Measurements from ENCODE around the gene HOXC12.

The HOXC12 gene

GRCh38 chr12:53954694-53955035, at the start of gene HOXC12:
HOXC12 (plus strand) TSS chr12:53954903; CDS start chr12:53954930, 27 bp downstream.
- DNase-seq, result no peak

GRCh38 chr12:53907103-53907502, 47.6 kb upstream of the HOXC12 start:
- no peak for DNase-seq

GRCh38 chr12:53916788-53917655, 37.7 kb upstream of the HOXC12 start:
- DNase-seq, result no peak

GRCh38 chr12:53924521-53925405, 29.9 kb upstream of the HOXC12 start:
- no peak for DNase-seq

- DNase-seq, result no peak
Measured at GRCh38 chr12:53927220-53928029, 27.3 kb upstream of the HOXC12 start.

GRCh38 chr12:53928054-53928835, 26.5 kb upstream of the HOXC12 start:
- DNase-seq, result no peak

- DNase-seq, result no peak
Measured at GRCh38 chr12:53929527-53929926, 25.2 kb upstream of the HOXC12 start.

GRCh38 chr12:53930591-53931255, 24.0 kb upstream of the HOXC12 start:
- DNase-seq, result no peak

GRCh38 chr12:53931844-53932581, 22.7 kb upstream of the HOXC12 start:
- DNase-seq, result no peak

GRCh38 chr12:53932915-53933314, 21.8 kb upstream of the HOXC12 start:
- DNase-seq, result no peak

GRCh38 chr12:53935383-53936341, 19.0 kb upstream of the HOXC12 start:
- DNase-seq, result no peak

GRCh38 chr12:53937099-53937498, 17.6 kb upstream of the HOXC12 start:
- DNase-seq, result no peak

GRCh38 chr12:53937596-53938325, 16.9 kb upstream of the HOXC12 start:
- no peak for DNase-seq

GRCh38 chr12:53938326-53939140, 16.2 kb upstream of the HOXC12 start, which contains the start of gene HOXC13:
HOXC13 (plus strand) TSS chr12:53938831; CDS start chr12:53938907, 76 bp downstream.
- DNase-seq, result no peak

- DNase-seq, result no peak
Measured at GRCh38 chr12:53939141-53940108, 15.3 kb upstream of the HOXC12 start.

- DNase-seq, result no peak
Measured at GRCh38 chr12:53940443-53941014, 14.2 kb upstream of the HOXC12 start.

Measured in activated CD8-positive, alpha-beta memory T cell treated with anti-CD3 and anti-CD28 coated beads, Interleukin-2, amount 50 U/mL, for 4 hours (primary cell).